ENCODE results near the gene MVP.
A peak's percentile ranks its signal among the peaks of the same experiment; 100 is the strongest.

Gene MVP

DNA sequence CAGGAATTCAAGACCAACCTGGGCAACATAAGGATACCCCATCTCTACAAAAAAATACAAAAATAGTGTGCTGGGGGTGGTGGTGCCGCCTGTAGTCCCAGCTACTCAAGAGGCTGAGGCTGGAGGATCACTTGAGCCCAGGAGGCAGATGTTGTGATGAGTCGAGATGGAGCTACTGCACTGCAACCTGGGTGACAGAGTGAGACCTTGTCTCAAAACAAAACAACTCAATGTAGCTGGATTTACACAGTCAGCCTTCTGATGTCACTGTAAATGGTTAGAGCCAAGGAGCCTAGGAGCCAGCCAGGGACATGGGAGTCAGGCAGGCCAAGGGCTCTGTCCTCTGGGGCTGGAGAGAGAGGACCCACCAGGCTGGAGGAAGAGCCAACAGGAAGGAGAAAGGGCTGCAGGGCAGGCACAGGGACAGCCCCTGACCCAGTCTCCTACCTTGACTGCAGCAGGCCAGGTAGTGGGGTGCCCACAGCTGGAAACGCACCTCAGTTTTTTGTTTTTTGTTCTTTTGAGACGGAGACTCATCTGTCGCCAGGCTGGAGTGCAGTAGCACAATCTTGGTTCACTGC is 34.3 kb downstream of the MVP start:
- H3K4me3 ChIP-seq (ENCODE audit: low read depth, low read length), result no peak overlapping the region
- TF ChIP-seq, protein P1, sequence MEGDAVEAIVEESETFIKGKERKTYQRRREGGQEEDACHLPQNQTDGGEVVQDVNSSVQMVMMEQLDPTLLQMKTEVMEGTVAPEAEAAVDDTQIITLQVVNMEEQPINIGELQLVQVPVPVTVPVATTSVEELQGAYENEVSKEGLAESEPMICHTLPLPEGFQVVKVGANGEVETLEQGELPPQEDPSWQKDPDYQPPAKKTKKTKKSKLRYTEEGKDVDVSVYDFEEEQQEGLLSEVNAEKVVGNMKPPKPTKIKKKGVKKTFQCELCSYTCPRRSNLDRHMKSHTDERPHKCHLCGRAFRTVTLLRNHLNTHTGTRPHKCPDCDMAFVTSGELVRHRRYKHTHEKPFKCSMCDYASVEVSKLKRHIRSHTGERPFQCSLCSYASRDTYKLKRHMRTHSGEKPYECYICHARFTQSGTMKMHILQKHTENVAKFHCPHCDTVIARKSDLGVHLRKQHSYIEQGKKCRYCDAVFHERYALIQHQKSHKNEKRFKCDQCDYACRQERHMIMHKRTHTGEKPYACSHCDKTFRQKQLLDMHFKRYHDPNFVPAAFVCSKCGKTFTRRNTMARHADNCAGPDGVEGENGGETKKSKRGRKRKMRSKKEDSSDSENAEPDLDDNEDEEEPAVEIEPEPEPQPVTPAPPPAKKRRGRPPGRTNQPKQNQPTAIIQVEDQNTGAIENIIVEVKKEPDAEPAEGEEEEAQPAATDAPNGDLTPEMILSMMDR (IDR thresholded peaks at IDR 0.05; ENCODE audit: low read depth, low read length), result no peak

DNA sequence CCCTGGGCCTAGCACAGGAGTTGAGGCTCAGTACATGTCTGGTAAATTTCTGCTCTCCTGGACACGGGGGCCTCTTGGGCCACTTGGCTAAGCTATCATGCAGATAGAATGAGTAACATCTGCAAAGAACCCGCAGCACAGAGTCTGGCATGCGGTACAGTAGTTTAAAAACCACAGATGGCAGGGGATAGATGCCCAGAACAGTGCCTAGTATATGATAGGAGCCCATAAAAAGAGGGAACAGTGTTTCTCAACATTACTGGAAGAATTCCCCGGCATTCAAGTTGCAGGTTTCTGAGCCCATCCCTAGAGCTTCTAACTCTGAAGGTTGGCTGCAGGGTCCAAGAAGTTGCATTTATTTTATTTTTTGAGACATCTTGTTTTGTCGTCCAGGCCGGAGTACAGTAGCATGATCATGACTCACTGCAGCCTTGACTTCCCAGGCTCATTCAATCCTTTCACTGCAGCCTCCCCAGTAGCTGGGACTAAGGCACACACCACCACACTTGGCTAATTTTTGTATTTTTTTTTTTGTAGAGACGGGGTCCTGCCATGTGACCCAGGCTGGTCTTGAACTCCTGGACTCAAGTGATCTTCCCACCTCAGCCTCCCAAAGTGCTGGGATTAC is 37.0 kb downstream of the MVP start:
- TF ChIP-seq, protein P1 (IDR thresholded peaks at IDR 0.05; ENCODE audit: low read depth, low read length), result no peak
- no peak overlapping the region for H3K4me3 ChIP-seq (ENCODE audit: low read depth, low read length)

DNA sequence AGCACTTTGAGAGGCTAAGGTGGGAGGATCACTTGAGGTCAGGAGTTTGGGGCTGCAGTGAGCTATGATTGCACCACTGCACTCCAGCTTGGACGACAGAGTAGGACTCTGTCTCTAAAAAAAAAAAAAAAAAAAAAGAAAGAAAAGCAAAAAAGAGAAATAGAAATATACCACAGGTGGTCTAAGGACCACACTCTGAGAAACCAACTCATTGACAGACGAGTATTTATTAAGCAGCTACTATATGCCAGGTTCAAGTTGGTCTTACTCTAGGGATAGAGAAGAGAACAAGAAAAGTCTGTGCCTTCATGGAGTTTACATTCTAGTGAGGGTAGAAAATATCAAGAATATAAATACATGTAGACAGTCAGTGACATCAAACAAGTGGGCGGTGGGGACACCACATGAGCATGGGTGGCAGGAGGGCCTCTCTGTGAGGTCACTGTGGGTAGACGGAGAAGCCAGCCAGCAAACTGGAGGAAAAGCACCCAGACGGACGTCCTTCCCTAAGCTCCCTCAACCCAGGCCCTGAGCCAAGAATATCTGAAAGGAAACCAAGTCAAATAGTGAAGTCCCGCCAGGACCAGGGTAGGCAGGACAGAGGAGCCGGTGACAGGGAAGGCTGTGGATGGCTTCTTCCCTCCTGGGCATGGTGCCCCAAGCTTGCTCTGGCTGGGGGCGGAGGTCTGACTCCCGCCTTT is 38.0 kb downstream of the MVP start:
- H3K4me3 ChIP-seq (ENCODE audit: low read depth, low read length), result no peak overlapping the region
- TF ChIP-seq, protein P1 (IDR thresholded peaks at IDR 0.05; ENCODE audit: low read depth, low read length), result no peak

DNA sequence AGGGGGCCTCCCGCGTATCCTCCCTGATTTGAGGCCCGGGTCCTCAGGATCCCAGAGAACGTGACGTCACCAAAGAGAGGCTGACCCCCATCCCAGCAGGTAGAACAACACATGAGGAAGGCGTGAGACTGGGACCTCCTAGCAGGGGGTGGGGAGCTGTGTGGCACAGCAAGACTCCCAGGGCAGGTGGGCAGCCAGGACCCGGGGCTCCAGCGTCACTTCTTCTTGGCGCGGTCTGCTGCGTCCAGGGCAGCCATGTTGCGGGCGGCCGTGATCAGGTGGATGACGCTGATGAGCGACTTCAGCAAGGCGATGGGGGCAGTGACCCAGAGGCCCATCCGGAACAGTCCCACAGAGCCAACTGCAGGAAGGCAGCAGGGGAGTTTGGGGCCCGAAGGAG is 38.7 kb downstream of the MVP start:
- TF ChIP-seq, protein P1 (IDR thresholded peaks at IDR 0.05; ENCODE audit: low read depth, low read length), result no peak
- H3K4me3 ChIP-seq (ENCODE audit: low read depth, low read length), result no peak overlapping the region

DNA sequence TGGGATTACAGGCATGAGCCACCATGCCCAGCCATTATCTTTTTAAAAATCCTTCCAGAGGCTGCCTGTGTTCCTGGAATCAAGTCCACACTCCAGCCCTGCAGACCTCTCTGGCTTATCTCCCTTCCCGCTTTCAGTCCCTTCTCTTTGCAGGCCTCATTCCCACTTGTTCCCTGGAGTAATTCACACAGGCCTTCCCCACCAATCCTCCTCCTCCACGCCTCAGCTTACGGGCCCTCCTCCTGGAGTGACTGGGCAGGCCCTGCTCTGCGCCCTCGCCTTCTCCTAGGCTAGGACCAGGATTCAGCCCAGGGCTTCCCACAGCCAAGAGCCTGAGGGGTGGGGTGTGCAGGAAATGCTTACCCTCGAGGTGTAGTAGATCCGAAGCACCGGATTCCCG is 40.0 kb downstream of the MVP start:
- H3K4me3 ChIP-seq (ENCODE audit: low read depth, low read length), result no peak overlapping the region
- TF ChIP-seq, protein P1 (IDR thresholded peaks at IDR 0.05; ENCODE audit: low read depth, low read length), result no peak

DNA sequence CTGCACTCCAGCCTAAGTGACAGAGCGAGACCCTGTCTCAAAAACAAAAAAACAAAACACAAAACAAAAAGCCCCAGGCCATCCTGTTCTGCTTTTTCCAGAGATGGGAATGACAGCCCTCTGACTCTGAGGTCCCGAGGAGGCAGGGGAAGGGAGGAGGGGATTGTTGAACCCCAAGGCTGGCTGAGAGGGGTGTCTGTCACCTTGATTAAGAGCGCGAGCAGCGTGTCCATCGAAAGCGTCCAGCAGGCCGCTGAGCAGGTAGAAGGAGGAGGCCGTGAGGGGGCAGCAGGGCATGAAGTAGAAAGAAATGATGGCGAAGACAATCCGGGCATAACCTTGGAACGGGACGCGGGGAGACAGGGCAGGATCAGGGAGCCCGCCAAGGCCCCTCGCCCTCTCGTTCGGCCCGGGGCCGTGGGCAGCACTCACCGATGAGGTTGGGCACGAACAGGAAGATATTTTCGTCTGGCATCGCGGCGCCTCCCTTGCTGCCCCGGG is 42.2 kb downstream of the MVP start:
- H3K4me3 ChIP-seq (ENCODE audit: low read depth, low read length), result peak overlapping the region; percentile 87
- TF ChIP-seq, protein P1 (IDR thresholded peaks at IDR 0.05; ENCODE audit: low read depth, low read length), result no peak
